Measurements from ENCODE around the gene COL18A1.
"Not testable (repeated sequence)": the region's sequence is repeated elsewhere in the genome, so short reads cannot be mapped to it uniquely, and the experiment has no call there.

The COL18A1 gene

GRCh38 chr21:45367402-45368351, 37.3 kb upstream of the COL18A1 start:
- POLR2A ChIA-PET (ENCODE audit: low non-redundant PET) = no interaction called here
- H3K27ac ChIP-seq = peak overlapping the region; percentile 98
- no peak for DNase-seq (ENCODE audit: low spot score)
- CTCF ChIA-PET = interaction anchor here (0.7 to 1.0 kb wide), 2 partner anchors 14 to 31 kb away, joined by 3 read pairs; no protein-coding TSS in a partner anchor
- TF ChIP-seq CTCF (conservative IDR thresholded peaks at IDR 0.05; ENCODE audit: low read depth) = no peak

- POLR2A ChIA-PET (ENCODE audit: low non-redundant PET); H3K27ac ChIP-seq; CTCF ChIA-PET; DNase-seq (ENCODE audit: low spot score): not testable (repeated sequence)
Measured at GRCh38 chr21:45369018-45369417, 35.9 kb upstream of the COL18A1 start.

GRCh38 chr21:45370575-45370974, 34.4 kb upstream of the COL18A1 start:
- no peak overlapping the region for H3K27ac ChIP-seq
- CTCF ChIA-PET = no interaction called here
- DNase-seq (ENCODE audit: low spot score) = no peak
- POLR2A ChIA-PET (ENCODE audit: low non-redundant PET) = no interaction called here
- no peak for TF ChIP-seq CTCF (conservative IDR thresholded peaks at IDR 0.05; ENCODE audit: low read depth)

- DNase-seq (ENCODE audit: low spot score) = no peak
- TF ChIP-seq CTCF (conservative IDR thresholded peaks at IDR 0.05; ENCODE audit: low read depth) = no peak
- no peak overlapping the region for H3K27ac ChIP-seq
- ChIA-PET POLR2A (ENCODE audit: low non-redundant PET) (no interaction called here), CTCF (no interaction called here)
Measured at GRCh38 chr21:45371081-45371480, 33.9 kb upstream of the COL18A1 start.

GRCh38 chr21:45371655-45372054, 33.3 kb upstream of the COL18A1 start:
- POLR2A ChIA-PET (ENCODE audit: low non-redundant PET) = no interaction called here
- TF ChIP-seq CTCF (conservative IDR thresholded peaks at IDR 0.05; ENCODE audit: low read depth) = no peak
- no peak overlapping the region for H3K27ac ChIP-seq
- CTCF ChIA-PET = no interaction called here
- no peak for DNase-seq (ENCODE audit: low spot score)

- peak overlapping the region; percentile 70 for H3K27ac ChIP-seq
- peak; percentile 78 for DNase-seq (ENCODE audit: low spot score)
- TF ChIP-seq CTCF (conservative IDR thresholded peaks at IDR 0.05; ENCODE audit: low read depth) = no peak
- POLR2A ChIA-PET (ENCODE audit: low non-redundant PET) = no interaction called here
- CTCF ChIA-PET = interaction anchor here (0.6 to 0.9 kb wide), 3 partner anchors 9 to 641 kb away, joined by 4 to 5 read pairs (median 4); no protein-coding TSS in a partner anchor
Measured at GRCh38 chr21:45372732-45373355, 32.1 kb upstream of the COL18A1 start.

All from RWPE1 (cell line).